H1 (cell line): Measurements from ENCODE around the gene RPS6KA2. TPM values are rescaled to one million over a fixed set of nuclear protein-coding genes. Genes with fewer than 3 reads are reported as not detected.

Experiments used
- CTCF ChIA-PET: fragments of 300-600 bp; sonication (Branson Sonifier 250); formaldehyde crosslinking; loops from one replicate; lab custom pipeline; 2021; ENCODE audit not compliant: partially characterized antibody; lab: Charles Lee
- POLR2A ChIA-PET: fragments of 300-600 bp; sonication (Branson Sonifier 250); formaldehyde crosslinking; loops from one replicate; lab custom pipeline; 2021; ENCODE audit warnings: inconsistent platforms; ENCODE audit not compliant: partially characterized antibody; lab: Charles Lee
- DNase-seq, 2 experiments: peaks; one replicate each; pipeline versions ENCODE4 v3.0.0 to v3.0.0-alpha.2; 2010 to 2022; ENCODE audit warnings: low spot score in 2 of 2, low read depth in 1 of 2, mixed read lengths in 1 of 2
- FAIRE-seq: peaks from 2 replicates; lab custom pipeline; 2011; peaks lifted over from hg19 to GRCh38; lab: Jason Lieb, UNC
- H2AFZ ChIP-seq: 2 replicates; pipeline ENCODE4 v1.8.1; 2012; ENCODE audit warnings: low read length, inconsistent platforms
- H2AK5ac ChIP-seq: 2 replicates; pipeline ENCODE4 v1.6.1; 2013; ENCODE audit warnings: low read depth, low read length
- H2BK120ac ChIP-seq: replicated peaks from 2 replicates; pipeline ENCODE3; 2013; ENCODE audit warnings: low read depth, low read length, inconsistent platforms
- H2BK12ac ChIP-seq: 2 replicates; pipeline ENCODE4 v1.6.1; 2013; ENCODE audit warnings: low read depth, low read length
- H2BK15ac ChIP-seq: 2 replicates; pipeline ENCODE4 v1.6.1; 2013; ENCODE audit warnings: low read length
- H2BK20ac ChIP-seq: 2 replicates; pipeline ENCODE4 v1.6.1; 2013; ENCODE audit warnings: low read length
- H2BK5ac ChIP-seq: 2 replicates; pipeline ENCODE4 v1.6.1; 2013; ENCODE audit warnings: low read depth, low read length
- H3K14ac ChIP-seq: 2 replicates; pipeline ENCODE4 v1.6.1; 2013; ENCODE audit warnings: inconsistent platforms; ENCODE audit not compliant: insufficient read length
- H3K18ac ChIP-seq: 2 replicates; pipeline ENCODE4 v1.6.1; 2013; ENCODE audit warnings: low read length; ENCODE audit errors: extremely low read depth
- H3K23ac ChIP-seq: 2 replicates; pipeline ENCODE4 v1.6.1; 2013; ENCODE audit warnings: inconsistent platforms; ENCODE audit not compliant: insufficient read length
- H3K23me2 ChIP-seq: 2 replicates; pipeline ENCODE4 v1.6.1; 2013; ENCODE audit warnings: low read depth, low read length
- H3K27ac ChIP-seq: 2 replicates; pipeline ENCODE4 v1.6.1; 2011; ENCODE audit warnings: low read depth, low read length, inconsistent platforms
- H3K27me3 ChIP-seq, 4 experiments: replicated peaks in 1 of 4; 1 replicate in 1 of 4; 2 replicates in 3 of 4; pipeline versions ENCODE4 v1.6.1 to v1.8.1; 2011 to 2013; ENCODE audit warnings: low read length in 3 of 4, mild to moderate bottlenecking in 3 of 4, inconsistent platforms in 2 of 4, mixed read lengths in 2 of 4, moderate library complexity in 1 of 4; ENCODE audit not compliant: control insufficient read depth in 3 of 4, insufficient read depth in 3 of 4; ENCODE audit errors: extremely low read depth in 1 of 4
- H3K36me3 ChIP-seq, 4 experiments: 2 replicates each; pipeline versions ENCODE4 v1.6.1 to v1.8.1; 2011 to 2013; ENCODE audit warnings: mild to moderate bottlenecking in 4 of 4, low read length in 3 of 4, moderate library complexity in 2 of 4, control low read depth in 1 of 4, inconsistent platforms in 1 of 4; ENCODE audit not compliant: insufficient read depth in 4 of 4, control insufficient read depth in 2 of 4
- H3K4ac ChIP-seq: replicated peaks from 2 replicates; pipeline ENCODE3; 2013; ENCODE audit warnings: low read length, low read depth, mixed read lengths, inconsistent platforms; ENCODE audit not compliant: insufficient read length
- H3K4me1 ChIP-seq, 4 experiments: replicated peaks in 1 of 4; 1 replicate in 1 of 4; 2 replicates in 3 of 4; pipeline versions ENCODE4 v1.6.1 to v1.8.1; 2011 to 2013; ENCODE audit warnings: low read length in 3 of 4, inconsistent platforms in 2 of 4, mixed read lengths in 1 of 4; ENCODE audit not compliant: insufficient read depth in 4 of 4, control insufficient read depth in 3 of 4
- H3K4me2 ChIP-seq, 2 experiments: 2 replicates each; pipeline versions ENCODE4 v1.6.1 to v1.8.1; 2011 to 2013; ENCODE audit warnings: low read depth in 2 of 2, low read length in 2 of 2, control low read depth in 1 of 2, inconsistent platforms in 1 of 2, mild to moderate bottlenecking in 1 of 2; ENCODE audit not compliant: insufficient read depth in 1 of 2
- H3K4me3 ChIP-seq, 4 experiments: fragments of 200-600, 300-600 bp in 1 of 4; sonication (generic), shearing (Covaris generic), sonication (Bioruptor Twin) in 1 of 4; 2 replicates each; pipeline versions ENCODE4 v1.5.1 to v1.8.1; 2011 to 2016; ENCODE audit warnings: low read length in 4 of 4, low read depth in 3 of 4, control low read depth in 2 of 4, inconsistent platforms in 2 of 4, mild to moderate bottlenecking in 2 of 4, mixed read lengths in 1 of 4, moderate library complexity in 1 of 4; ENCODE audit not compliant: insufficient read depth in 2 of 4; ENCODE audit errors: extremely low read depth in 1 of 4
- H3K56ac ChIP-seq: replicated peaks from 2 replicates; pipeline ENCODE3; 2013; ENCODE audit warnings: low read depth, mild to moderate bottlenecking, mixed read lengths, low read length, inconsistent platforms; ENCODE audit not compliant: insufficient read length
- H3K79me1 ChIP-seq: 2 replicates; pipeline ENCODE4 v1.6.1; 2013; ENCODE audit warnings: low read depth, low read length, control low read depth
- H3K79me2 ChIP-seq, 2 experiments: 2 replicates each; pipeline versions ENCODE4 v1.6.1 to v1.8.1; 2012 to 2013; ENCODE audit warnings: low read length in 2 of 2, mild to moderate bottlenecking in 2 of 2, inconsistent platforms in 1 of 2; ENCODE audit not compliant: insufficient read depth in 2 of 2, control insufficient read depth in 1 of 2
- H3K9ac ChIP-seq, 4 experiments: replicated peaks in 1 of 4; 1 replicate in 1 of 4; 2 replicates in 3 of 4; pipeline versions ENCODE4 v1.6.1 to v1.8.1; 2011 to 2013; ENCODE audit warnings: low read depth in 3 of 4, low read length in 3 of 4, control low read depth in 2 of 4, mild to moderate bottlenecking in 2 of 4, moderate library complexity in 2 of 4, inconsistent platforms in 1 of 4; ENCODE audit errors: extremely low read depth in 1 of 4
- H3K9me3 ChIP-seq, 2 experiments: 2 replicates each; pipeline versions ENCODE4 v1.6.1 to v1.8.1; 2012 to 2013; ENCODE audit warnings: mild to moderate bottlenecking in 2 of 2, moderate library complexity in 2 of 2, control low read depth in 1 of 2, inconsistent platforms in 1 of 2, low read depth in 1 of 2, low read length in 1 of 2, mixed read lengths in 1 of 2; ENCODE audit not compliant: insufficient read depth in 2 of 2
- H4K20me1 ChIP-seq, 2 experiments: replicated peaks in 1 of 2; 2 replicates each; pipeline versions ENCODE3 to v1.8.1; 2011 to 2013; ENCODE audit warnings: inconsistent platforms in 2 of 2, low read length in 2 of 2, mild to moderate bottlenecking in 1 of 2; ENCODE audit not compliant: insufficient read depth in 2 of 2, control insufficient read depth in 1 of 2
- H4K5ac ChIP-seq: 2 replicates; pipeline ENCODE4 v1.6.1; 2013; ENCODE audit warnings: low read length, low read depth, mixed read lengths, inconsistent platforms; ENCODE audit not compliant: insufficient read length
- H4K8ac ChIP-seq: 2 replicates; pipeline ENCODE4 v1.8.0; 2013; ENCODE audit warnings: mild to moderate bottlenecking, moderate library complexity, low read length, inconsistent platforms; ENCODE audit not compliant: insufficient read depth; ENCODE audit errors: extremely low read depth
- H4K91ac ChIP-seq: replicated peaks from 2 replicates; pipeline ENCODE3; 2013; ENCODE audit warnings: low read length, mixed read lengths, inconsistent platforms; ENCODE audit not compliant: insufficient read length
- BCL11A ChIP-seq, 2 experiments: IDR thresholded peaks; one replicate each; pipeline ENCODE4 v1.6.1; 2011; ENCODE audit warnings: low read depth in 2 of 2, low read length in 2 of 2, mild to moderate bottlenecking in 2 of 2
- CHD2 ChIP-seq: IDR thresholded peaks from 2 replicates; pipeline ENCODE4 v1.6.1; 2012; ENCODE audit warnings: low read length, improper control_type of control experiment
- GABPA ChIP-seq: IDR thresholded peaks from 2 replicates; pipeline ENCODE4 v1.6.1; 2011; ENCODE audit warnings: mild to moderate bottlenecking, low read length, moderate library complexity, borderline replicate concordance; ENCODE audit not compliant: insufficient read depth
- NANOG ChIP-seq: IDR thresholded peaks from 2 replicates; pipeline ENCODE4 v1.6.1; 2011; ENCODE audit warnings: low read length, low read depth, mild to moderate bottlenecking, inconsistent platforms; ENCODE audit not compliant: insufficient read depth, poor library complexity, severe bottlenecking
- SAP30 ChIP-seq: fragments of 300-600 bp; sonication (generic); IDR thresholded peaks from 2 replicates; pipeline ENCODE4 v1.7.1; 2012; ENCODE audit warnings: low read length, moderate library complexity, mild to moderate bottlenecking, inconsistent platforms; ENCODE audit not compliant: insufficient read depth, insufficient replicate concordance
- SIRT6 ChIP-seq: IDR thresholded peaks from one replicate; pipeline ENCODE4 v1.7.1; 2012; ENCODE audit warnings: low read length, inconsistent platforms
- TBP ChIP-seq: IDR thresholded peaks from 2 replicates; pipeline ENCODE4 v1.6.1; 2011; ENCODE audit warnings: low read depth, low read length, improper control_type of control experiment
- TEAD4 ChIP-seq: IDR thresholded peaks from 2 replicates; pipeline ENCODE4 v1.6.1; 2012; ENCODE audit warnings: low read depth, low read length, inconsistent platforms, mixed read lengths
- WGBS, 2 experiments: shearing (Covaris generic) in 1 of 2; methylation state at CpG; one replicate each; pipeline versions ENCODE4 v1.1.6 to v1.1.7; 2013 to 2015; ENCODE audit warnings: low lambda C conversion rate in 2 of 2, mixed read lengths in 2 of 2, inconsistent platforms in 1 of 2, low coverage in 1 of 2, missing lambda C conversion rate in 1 of 2; ENCODE audit not compliant: insufficient replicate concordance in 2 of 2, insufficient coverage in 1 of 2, insufficient read length in 1 of 2; ENCODE audit errors: extremely low coverage in 1 of 2, missing lambda C conversion rate in 1 of 2; 5-methylcytosine and 5-hydroxymethylcytosine counted together
- polyA plus RNA-seq, 7 experiments: library from polyadenylated mRNA; depleted of rRNA in 3 of 7; stranded (reverse) in 5 of 7; unstranded in 2 of 7; fragments of >200 nt in 5 of 7; fragments of 200-250 nt in 2 of 7; gene quantifications; 1 replicate in 5 of 7; 2 replicates in 1 of 7; 4 replicates in 1 of 7; pipeline versions ENCODE4 v1.2.1 to v1.2.3, GENCODE V29; 2011 to 2013; ENCODE audit warnings: missing spikeins in 2 of 7, mixed read lengths in 2 of 7
- total RNA-seq: library from RNA; stranded (reverse); fragmentation: NEBNext Ultra II Directional; extraction: Animal tissue kit (Norgen Biotek cat#: 25700); gene quantifications from 2 replicates; pipeline ENCODE4 v1.2.1, GENCODE V29; 2021

Gene RPS6KA2
- total and polyA plus RNA-seq, 2 of the 8 experiments (the other 6 are each of a cell fraction or from before 2014, with no cell fraction given) = 8.8 to 25.7 TPM

DNA sequence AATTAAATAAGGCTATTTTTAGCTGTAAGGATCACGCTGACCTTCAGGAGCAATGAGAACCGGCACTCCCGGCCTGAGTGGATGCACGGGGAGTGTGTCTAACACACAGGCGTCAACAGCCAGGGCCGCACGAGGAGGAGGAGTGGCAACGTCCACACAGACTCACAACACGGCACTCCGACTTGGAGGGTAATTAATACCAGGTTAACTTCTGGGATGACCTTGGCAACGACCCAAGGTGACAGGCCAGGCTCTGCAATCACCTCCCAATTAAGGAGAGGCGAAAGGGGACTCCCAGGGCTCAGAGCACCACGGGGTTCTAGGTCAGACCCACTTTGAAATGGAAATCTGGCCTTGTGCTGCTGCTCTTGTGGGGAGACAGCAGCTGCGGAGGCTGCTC, 124.6 kb downstream of the RPS6KA2 start:
- Histone ChIP-seq H3K9ac (no peak overlapping the region), H3K4ac (no peak overlapping the region), H3K23me2 (peaks cover 4% of the 10 kb centered on the region; the same call in 1 of the 2 replicates), H4K8ac (no peak overlapping the region; the same call in 1 of the 2 replicates), H2AFZ (no peak overlapping the region), H3K79me2 (no peaks in the 10 kb centered on the region), H2BK5ac (no peak overlapping the region), H2BK120ac (no peak overlapping the region), H3K9me3 (no peaks in the 10 kb centered on the region), H2BK20ac (no peak overlapping the region), H2BK15ac (no peak overlapping the region), H3K4me3 (no peak overlapping the region), H4K91ac (no peak overlapping the region), H3K4me2 (no peak overlapping the region), H3K36me3 (peaks cover 0 to 7% (median 2%) of the 10 kb centered on the region in 4 experiments; a peak in 4 of 8 replicates), H3K23ac (no peak overlapping the region), H2AK5ac (no peak overlapping the region), H3K18ac (no peak overlapping the region), H3K79me1 (no peaks in the 10 kb centered on the region), H3K27me3 (no peaks in the 10 kb centered on the region), H2BK12ac (no peak overlapping the region), H4K20me1 (peaks cover 2 to 6% of the 10 kb centered on the region in 2 experiments), H3K56ac (no peak overlapping the region), H4K5ac (no peak overlapping the region), H3K14ac (no peak overlapping the region), H3K4me1 (0 out of 7 replicates have a peak, but pooled peaks cover 0 to 2% (median 0%) of the 10 kb centered on the region in 4 experiments), H3K27ac (no peak overlapping the region)
- 89% methylated on average over 14 of the region's 14 CpGs; no CpG with 5 or more reads in 1 of the 2 experiments for WGBS, 2 experiments
- FAIRE-seq (no peak), DNase-seq (no peak)
- no peak for TF ChIP-seq TBP
- no peak for TF ChIP-seq CHD2
- TF ChIP-seq BCL11A (IDR thresholded peaks at IDR 0.05; ENCODE audit: low read depth in 2 of 2, low read length in 2 of 2) = no peak
- no peak for TF ChIP-seq SIRT6
- no peak for TF ChIP-seq SAP30
- TF ChIP-seq GABPA = no peak
- no peak for TF ChIP-seq TEAD4
- TF ChIP-seq NANOG = no peak
- CTCF ChIA-PET = interaction anchor here (0.9 to 1.0 kb wide), 2 partner anchors 40 to 44 kb away, joined by 3 to 4 read pairs; no protein-coding TSS in a partner anchor
- POLR2A ChIA-PET = interaction anchor here (0.7 kb wide), 1 partner anchor 10 kb away, joined by 3 read pairs; no protein-coding TSS in a partner anchor
